ENCODE data around the gene GLIS1. TPM values are rescaled to one million over a fixed set of nuclear protein-coding genes. Genes with fewer than 3 reads are reported as not detected.

The GLIS1 gene
- total RNA-seq, 1 donor from 2014 or later, result 17.4 TPM

GRCh38 chr1:53568540-53568939 is 170.4 kb downstream of the GLIS1 start:
- no peak overlapping the region for H3K27ac Mint-ChIP-seq (ENCODE audit: unreplicated experiment)
- no peaks in the 10 kb centered on the region for H3K27me3 Mint-ChIP-seq (ENCODE audit: low read depth)
- DNase-seq (ENCODE audit: low spot score), result no peak
- peaks cover 11% of the 10 kb centered on the region for H3K36me3 Mint-ChIP-seq (ENCODE audit: low read depth)
- H3K9me3 Mint-ChIP-seq (ENCODE audit: low read depth), result peaks cover 6% of the 10 kb centered on the region
- no peak overlapping the region for H3K4me3 Mint-ChIP-seq (ENCODE audit: unreplicated experiment)
- TF ChIP-seq CTCF (IDR thresholded peaks at IDR 0.05), result no peak
- peaks cover 30% of the 10 kb centered on the region for H3K4me1 Mint-ChIP-seq (ENCODE audit: low read depth)

GRCh38 chr1:53567851-53568250 is 171.1 kb downstream of the GLIS1 start:
- Mint-ChIP-seq H3K27me3 (ENCODE audit: low read depth) (no peaks in the 10 kb centered on the region), H3K27ac (ENCODE audit: unreplicated experiment) (no peak overlapping the region), H3K4me1 (ENCODE audit: low read depth) (peaks cover 25% of the 10 kb centered on the region), H3K4me3 (ENCODE audit: unreplicated experiment) (no peak overlapping the region), H3K36me3 (ENCODE audit: low read depth) (peaks cover 11% of the 10 kb centered on the region), H3K9me3 (ENCODE audit: low read depth) (peaks cover 6% of the 10 kb centered on the region)
- DNase-seq (ENCODE audit: low spot score), result no peak
- no peak for TF ChIP-seq CTCF (IDR thresholded peaks at IDR 0.05)

- Mint-ChIP-seq H3K9me3 (ENCODE audit: low read depth) (peaks cover 6% of the 10 kb centered on the region), H3K4me1 (ENCODE audit: low read depth) (peaks cover 24% of the 10 kb centered on the region), H3K36me3 (ENCODE audit: low read depth) (peaks cover 12% of the 10 kb centered on the region), H3K27ac (ENCODE audit: unreplicated experiment) (no peak overlapping the region), H3K27me3 (ENCODE audit: low read depth) (no peaks in the 10 kb centered on the region), H3K4me3 (ENCODE audit: unreplicated experiment) (no peak overlapping the region)
- no peak for DNase-seq (ENCODE audit: low spot score)
- TF ChIP-seq CTCF (IDR thresholded peaks at IDR 0.05), result no peak
Measured at GRCh38 chr1:53567450-53567849, 171.5 kb downstream of the GLIS1 start.

GRCh38 chr1:53563611-53564010 is 175.4 kb downstream of the GLIS1 start:
- H3K36me3 Mint-ChIP-seq (ENCODE audit: low read depth), result peaks cover 11% of the 10 kb centered on the region
- H3K4me1 Mint-ChIP-seq (ENCODE audit: low read depth), result peaks cover 28% of the 10 kb centered on the region
- H3K4me3 Mint-ChIP-seq (ENCODE audit: unreplicated experiment), result no peak overlapping the region
- TF ChIP-seq CTCF (IDR thresholded peaks at IDR 0.05), result no peak
- H3K9me3 Mint-ChIP-seq (ENCODE audit: low read depth), result peaks cover 6% of the 10 kb centered on the region
- H3K27me3 Mint-ChIP-seq (ENCODE audit: low read depth), result no peaks in the 10 kb centered on the region
- no peak for DNase-seq (ENCODE audit: low spot score)
- H3K27ac Mint-ChIP-seq (ENCODE audit: unreplicated experiment), result no peak overlapping the region

GRCh38 chr1:53562981-53563379 is 176.0 kb downstream of the GLIS1 start:
- H3K27ac Mint-ChIP-seq (ENCODE audit: unreplicated experiment), result no peak overlapping the region
- peaks cover 28% of the 10 kb centered on the region for H3K4me1 Mint-ChIP-seq (ENCODE audit: low read depth)
- no peak overlapping the region for H3K4me3 Mint-ChIP-seq (ENCODE audit: unreplicated experiment)
- no peaks in the 10 kb centered on the region for H3K27me3 Mint-ChIP-seq (ENCODE audit: low read depth)
- TF ChIP-seq CTCF (IDR thresholded peaks at IDR 0.05), result no peak
- H3K36me3 Mint-ChIP-seq (ENCODE audit: low read depth), result peaks cover 10% of the 10 kb centered on the region
- no peak for DNase-seq (ENCODE audit: low spot score)
- peaks cover 6% of the 10 kb centered on the region for H3K9me3 Mint-ChIP-seq (ENCODE audit: low read depth)
